T-helper 22 cell (primary cell): ENCODE results near the gene H6PD.
"Not testable (repeated sequence)": the region's sequence is repeated elsewhere in the genome, so short reads cannot be mapped to it uniquely, and the experiment has no call there.

Experiments used
- DNase-seq: peaks from one replicate; pipeline ENCODE4 v3.0.0-alpha.2; 2020; ENCODE audit warnings: low read depth

H6PD gene

GRCh38 chr1:9298282-9298681 is 63.7 kb downstream of the H6PD start:
- no peak for DNase-seq

GRCh38 chr1:9299571-9300541 is 65.3 kb downstream of the H6PD start:
- not testable (repeated sequence) for DNase-seq

- no peak for DNase-seq
Measured at GRCh38 chr1:9300573-9300972, 66.0 kb downstream of the H6PD start.

GRCh38 chr1:9302745-9303524 is 68.4 kb downstream of the H6PD start:
- DNase-seq = no peak

GRCh38 chr1:9303916-9304315 is 69.3 kb downstream of the H6PD start:
- no peak for DNase-seq

GRCh38 chr1:9305216-9305615 is 70.6 kb downstream of the H6PD start:
- DNase-seq = no peak

GRCh38 chr1:9306006-9306405 is 71.4 kb downstream of the H6PD start:
- no peak for DNase-seq

- DNase-seq = no peak
Measured at GRCh38 chr1:9307303-9307702, 72.7 kb downstream of the H6PD start.

- no peak for DNase-seq
Measured at GRCh38 chr1:9308236-9308785, 73.7 kb downstream of the H6PD start.

GRCh38 chr1:9309080-9309479 is 74.5 kb downstream of the H6PD start:
- DNase-seq = no peak

GRCh38 chr1:9309991-9310390 is 75.4 kb downstream of the H6PD start:
- DNase-seq = no peak

- no peak for DNase-seq
Measured at GRCh38 chr1:9311029-9311428, 76.5 kb downstream of the H6PD start.

GRCh38 chr1:9311479-9311878 is 76.9 kb downstream of the H6PD start:
- no peak for DNase-seq

- no peak for DNase-seq
Measured at GRCh38 chr1:9312168-9312720, 77.7 kb downstream of the H6PD start.

- no peak for DNase-seq
Measured at GRCh38 chr1:9313576-9313975, 79.0 kb downstream of the H6PD start.

GRCh38 chr1:9314111-9314510 is 79.5 kb downstream of the H6PD start:
- DNase-seq = no peak

GRCh38 chr1:9314711-9315379 is 80.3 kb downstream of the H6PD start:
- DNase-seq = no peak

GRCh38 chr1:9315411-9316079 is 81.0 kb downstream of the H6PD start:
- DNase-seq = no peak

- DNase-seq = no peak
Measured at GRCh38 chr1:9316080-9316444, 81.5 kb downstream of the H6PD start.

GRCh38 chr1:9316512-9316911 is 81.9 kb downstream of the H6PD start:
- no peak for DNase-seq

- DNase-seq = no peak
Measured at GRCh38 chr1:9317072-9317471, 82.5 kb downstream of the H6PD start.
